Mucosa of rectum (tissue), 2 donors: ENCODE data around the gene CCNY.

Experiments used
- H3K27ac ChIP-seq, 2 donors: one replicate each; pipeline ENCODE4 v1.7.0; 2013; ENCODE audit warnings: inconsistent platforms in 2 of 2, low read depth in 2 of 2, low read length in 2 of 2
- H3K27me3 ChIP-seq, 2 donors: one replicate each; pipeline ENCODE4 v1.7.0; 2013; ENCODE audit warnings: low read length in 2 of 2; ENCODE audit not compliant: control insufficient read depth in 2 of 2, insufficient read depth in 2 of 2
- H3K36me3 ChIP-seq, 2 donors: one replicate each; pipeline ENCODE4 v1.7.0; 2013; ENCODE audit warnings: low read length in 2 of 2; ENCODE audit not compliant: control insufficient read depth in 2 of 2, insufficient read depth in 2 of 2
- H3K4me1 ChIP-seq, 2 donors: one replicate each; pipeline ENCODE4 v1.7.0; 2013; ENCODE audit warnings: low read length in 2 of 2, mild to moderate bottlenecking in 1 of 2; ENCODE audit not compliant: control insufficient read depth in 2 of 2, insufficient read depth in 2 of 2
- H3K4me3 ChIP-seq, 2 donors: one replicate each; pipeline ENCODE4 v1.7.0; 2013; ENCODE audit warnings: low read length in 2 of 2
- H3K9ac ChIP-seq, 2 donors: one replicate each; pipeline ENCODE4 v1.7.0; 2013; ENCODE audit warnings: low read length in 2 of 2, low read depth in 1 of 2, mild to moderate bottlenecking in 1 of 2
- H3K9me3 ChIP-seq, 2 donors: one replicate each; pipeline ENCODE4 v1.7.0; 2013; ENCODE audit warnings: low read length in 2 of 2; ENCODE audit not compliant: control insufficient read depth in 2 of 2
- donor health status: healthy.
- donor health status: Normal muscosa, but diverticular disease.

The CCNY gene

GRCh38 chr10:35493196-35494118, 157.1 kb downstream of the CCNY start:
- no peaks in the 10 kb centered on the region for H3K36me3 ChIP-seq
- no peak overlapping the region for H3K27ac ChIP-seq
- H3K27me3 ChIP-seq: no peaks in the 10 kb centered on the region
- H3K9ac ChIP-seq: no peak overlapping the region
- H3K4me1 ChIP-seq: peaks cover 0 to 2% of the 10 kb centered on the region in 2 donors
- H3K4me3 ChIP-seq: no peak overlapping the region
- H3K9me3 ChIP-seq: no peaks in the 10 kb centered on the region

GRCh38 chr10:35495521-35496119, 159.3 kb downstream of the CCNY start:
- Histone ChIP-seq H3K27ac (no peak overlapping the region), H3K4me1 (peaks cover 0 to 2% of the 10 kb centered on the region in 2 donors), H3K36me3 (no peaks in the 10 kb centered on the region), H3K9ac (no peak overlapping the region), H3K9me3 (no peaks in the 10 kb centered on the region), H3K27me3 (no peaks in the 10 kb centered on the region), H3K4me3 (no peak overlapping the region)

- Histone ChIP-seq H3K27me3 (no peaks in the 10 kb centered on the region), H3K4me3 (no peak overlapping the region), H3K9ac (no peak overlapping the region), H3K36me3 (no peaks in the 10 kb centered on the region), H3K27ac (no peak overlapping the region), H3K9me3 (no peaks in the 10 kb centered on the region), H3K4me1 (peaks cover 0 to 2% of the 10 kb centered on the region in 2 donors)
Observed at GRCh38 chr10:35497909-35498308, 161.6 kb downstream of the CCNY start.

GRCh38 chr10:35498693-35499092, 162.4 kb downstream of the CCNY start:
- peaks cover 0 to 2% of the 10 kb centered on the region in 2 donors for H3K4me1 ChIP-seq
- H3K4me3 ChIP-seq: no peak overlapping the region
- no peaks in the 10 kb centered on the region for H3K9me3 ChIP-seq
- no peaks in the 10 kb centered on the region for H3K27me3 ChIP-seq
- H3K27ac ChIP-seq: no peak overlapping the region
- no peaks in the 10 kb centered on the region for H3K36me3 ChIP-seq
- no peak overlapping the region for H3K9ac ChIP-seq

GRCh38 chr10:35501923-35502322, 165.6 kb downstream of the CCNY start:
- H3K36me3 ChIP-seq: no peaks in the 10 kb centered on the region
- no peaks in the 10 kb centered on the region for H3K27me3 ChIP-seq
- H3K9ac ChIP-seq: no peak overlapping the region
- no peak overlapping the region for H3K4me3 ChIP-seq
- peaks cover 0 to 3% of the 10 kb centered on the region in 2 donors for H3K4me1 ChIP-seq
- H3K9me3 ChIP-seq: no peaks in the 10 kb centered on the region
- H3K27ac ChIP-seq: no peak overlapping the region

GRCh38 chr10:35502692-35503091, 166.4 kb downstream of the CCNY start:
- Histone ChIP-seq H3K36me3 (no peaks in the 10 kb centered on the region), H3K27ac (no peak overlapping the region), H3K4me3 (no peak overlapping the region), H3K27me3 (no peaks in the 10 kb centered on the region), H3K9me3 (no peaks in the 10 kb centered on the region), H3K4me1 (peaks cover 0 to 3% of the 10 kb centered on the region in 2 donors), H3K9ac (no peak overlapping the region)

GRCh38 chr10:35503578-35503977, 167.3 kb downstream of the CCNY start:
- H3K27ac ChIP-seq: no peak overlapping the region
- H3K9ac ChIP-seq: no peak overlapping the region
- H3K4me1 ChIP-seq: peaks cover 0 to 3% of the 10 kb centered on the region in 2 donors

GRCh38 chr10:35504132-35504531, 167.8 kb downstream of the CCNY start:
- Histone ChIP-seq H3K4me3 (no peak overlapping the region), H3K27ac (no peak overlapping the region), H3K9ac (no peak overlapping the region)

More at GRCh38 chr10:35503578-35503977, 167.3 kb downstream of the CCNY start:
- H3K36me3 ChIP-seq: no peaks in the 10 kb centered on the region
- H3K27me3 ChIP-seq: no peaks in the 10 kb centered on the region
- H3K4me3 ChIP-seq: no peak overlapping the region
- H3K9me3 ChIP-seq: no peaks in the 10 kb centered on the region

GRCh38 chr10:35505241-35505873, 169.0 kb downstream of the CCNY start:
- no peaks in the 10 kb centered on the region for H3K27me3 ChIP-seq
- peaks cover 0 to 3% of the 10 kb centered on the region in 2 donors for H3K4me1 ChIP-seq
- H3K9me3 ChIP-seq: no peaks in the 10 kb centered on the region
- no peak overlapping the region for H3K9ac ChIP-seq
- no peak overlapping the region for H3K27ac ChIP-seq
- H3K4me3 ChIP-seq: no peak overlapping the region
- no peaks in the 10 kb centered on the region for H3K36me3 ChIP-seq

More at GRCh38 chr10:35504132-35504531, 167.8 kb downstream of the CCNY start:
- Histone ChIP-seq H3K36me3 (no peaks in the 10 kb centered on the region), H3K27me3 (no peaks in the 10 kb centered on the region), H3K4me1 (peaks cover 0 to 3% of the 10 kb centered on the region in 2 donors), H3K9me3 (no peaks in the 10 kb centered on the region)

GRCh38 chr10:35506741-35507140, 170.4 kb downstream of the CCNY start:
- H3K27me3 ChIP-seq: no peaks in the 10 kb centered on the region
- H3K9ac ChIP-seq: no peak overlapping the region

More at GRCh38 chr10:35506741-35507140, 170.4 kb downstream of the CCNY start:
- H3K9me3 ChIP-seq: no peaks in the 10 kb centered on the region
- peaks cover 3 to 4% of the 10 kb centered on the region in 2 donors for H3K36me3 ChIP-seq
- no peak overlapping the region for H3K4me3 ChIP-seq
- no peak overlapping the region for H3K27ac ChIP-seq
- H3K4me1 ChIP-seq: peaks cover 0 to 3% of the 10 kb centered on the region in 2 donors
